ENCODE results near the gene NT5DC3. TPM values are rescaled to one million over a fixed set of nuclear protein-coding genes. Genes with fewer than 3 reads are reported as not detected.

Gene NT5DC3
- polyA plus RNA-seq, 3 donors, result 0.27 to 4.8 (median 0.93) TPM

DNA sequence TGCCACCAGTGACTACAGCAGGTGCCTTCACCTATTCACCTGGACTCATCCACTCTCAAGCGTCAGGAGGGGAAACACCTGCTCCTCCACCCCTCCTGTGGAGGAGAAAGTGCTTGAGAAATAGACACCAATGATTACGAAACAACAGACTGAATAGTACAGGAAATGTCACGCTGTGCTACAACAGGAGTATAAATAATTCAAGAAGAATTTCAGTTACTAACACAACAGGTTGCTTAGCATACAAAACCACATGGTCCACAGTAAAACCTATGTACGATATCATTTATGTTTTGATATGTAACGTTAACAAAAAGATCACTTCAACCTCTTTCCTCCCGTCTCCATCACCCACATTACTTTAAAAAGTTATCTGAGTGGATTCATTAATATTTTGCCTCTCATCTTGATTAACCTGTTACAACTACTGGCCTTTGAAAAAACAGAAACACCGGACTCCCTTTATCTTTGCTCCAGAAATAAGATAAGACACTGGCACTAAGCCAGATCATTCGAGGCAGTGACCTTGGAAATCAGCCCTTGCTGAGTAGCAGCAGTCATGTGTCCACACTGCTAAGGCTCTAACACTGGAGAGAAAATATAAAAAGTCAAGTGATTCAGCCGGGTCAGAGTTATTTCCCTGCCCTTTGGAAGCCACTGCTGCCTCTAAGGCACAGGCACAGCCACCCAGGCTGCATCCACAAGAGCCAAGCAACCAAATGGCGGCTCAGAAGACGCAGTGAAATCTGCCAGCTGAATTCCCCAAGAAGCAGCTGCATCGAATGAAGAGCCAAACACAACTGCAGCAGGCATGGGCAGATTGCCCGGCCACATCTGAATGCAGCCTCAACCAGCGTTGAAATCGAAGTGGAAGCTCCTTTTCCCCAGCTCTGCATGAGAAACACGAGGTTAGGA lies 40.9 kb downstream of the NT5DC3 start:
- H3K4me1 ChIP-seq (ENCODE audit: control insufficient read depth in 1 of 2, insufficient read depth in 2 of 2, low read length in 2 of 2), result peaks cover 34 to 48% of the 10 kb centered on the region in 2 donors
- peaks cover 12 to 20% of the 10 kb centered on the region in 2 donors for H3K36me3 Mint-ChIP-seq
- intact Hi-C loops (cut with micrococcal nuclease), result loop anchor here (5.0 kb wide), 2 partner anchors 32 to 42 kb away; partner anchors contain the start of gene NT5DC3 (in 1 of the 2)
- H3K9me3 Mint-ChIP-seq, result peaks cover 0 to 6% (median 3%) of the 10 kb centered on the region in 7 donors
- peak overlapping the region; percentile 43 to 70 for H3K4me3 Mint-ChIP-seq
- no peak overlapping the region for H3K9ac ChIP-seq (ENCODE audit: insufficient read depth, low read length, poor library complexity, severe bottlenecking)
- peak overlapping the region in 1 of 3 experiments; percentile 42 for H3K4me3 ChIP-seq (replicated peaks in 1 of 3; ENCODE audit: low read depth in 2 of 3, low read length in 3 of 3)
- no peaks in the 10 kb centered on the region for H4K20me1 ChIP-seq (ENCODE audit: insufficient read depth, low read length)
- peaks cover 6 to 15% of the 10 kb centered on the region in 2 donors for H3K36me3 ChIP-seq (replicated peaks in 1 of 2; ENCODE audit: control insufficient read depth in 1 of 2, insufficient read depth in 2 of 2, low read length in 2 of 2)
- peaks cover 51% of the 10 kb centered on the region for H3K4me1 Mint-ChIP-seq
- WGBS (ENCODE audit: insufficient coverage), result 40% methylated on average over 7 of the region's 16 CpGs
- peak overlapping the region; percentile 49 for H2AFZ ChIP-seq (ENCODE audit: insufficient read depth, low read depth, low read length, poor library complexity, severe bottlenecking)
- H3K27ac Mint-ChIP-seq, result peak overlapping the region; percentile 79 to 94 (median 88)
- DNase-seq, result peak; percentile 56 to 72 (median 65)
- TF ChIP-seq, protein P1, sequence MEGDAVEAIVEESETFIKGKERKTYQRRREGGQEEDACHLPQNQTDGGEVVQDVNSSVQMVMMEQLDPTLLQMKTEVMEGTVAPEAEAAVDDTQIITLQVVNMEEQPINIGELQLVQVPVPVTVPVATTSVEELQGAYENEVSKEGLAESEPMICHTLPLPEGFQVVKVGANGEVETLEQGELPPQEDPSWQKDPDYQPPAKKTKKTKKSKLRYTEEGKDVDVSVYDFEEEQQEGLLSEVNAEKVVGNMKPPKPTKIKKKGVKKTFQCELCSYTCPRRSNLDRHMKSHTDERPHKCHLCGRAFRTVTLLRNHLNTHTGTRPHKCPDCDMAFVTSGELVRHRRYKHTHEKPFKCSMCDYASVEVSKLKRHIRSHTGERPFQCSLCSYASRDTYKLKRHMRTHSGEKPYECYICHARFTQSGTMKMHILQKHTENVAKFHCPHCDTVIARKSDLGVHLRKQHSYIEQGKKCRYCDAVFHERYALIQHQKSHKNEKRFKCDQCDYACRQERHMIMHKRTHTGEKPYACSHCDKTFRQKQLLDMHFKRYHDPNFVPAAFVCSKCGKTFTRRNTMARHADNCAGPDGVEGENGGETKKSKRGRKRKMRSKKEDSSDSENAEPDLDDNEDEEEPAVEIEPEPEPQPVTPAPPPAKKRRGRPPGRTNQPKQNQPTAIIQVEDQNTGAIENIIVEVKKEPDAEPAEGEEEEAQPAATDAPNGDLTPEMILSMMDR (IDR thresholded peaks at IDR 0.05), result no peak
- peak overlapping the region; percentile 51 for H3K4me2 ChIP-seq (replicated peaks; ENCODE audit: extremely low read depth, low read length, poor library complexity, severe bottlenecking)
- H3K9me3 ChIP-seq (replicated peaks in 1 of 2; ENCODE audit: control insufficient read depth in 1 of 2, insufficient read depth in 1 of 2, low read length in 2 of 2), result no peaks in the 10 kb centered on the region
- H3K79me2 ChIP-seq (ENCODE audit: insufficient read depth, low read length), result no peaks in the 10 kb centered on the region
- peak overlapping the region; percentile 50 to 69 for H3K27ac ChIP-seq (ENCODE audit: low read depth in 1 of 2, low read length in 2 of 2)
- H3K27me3 Mint-ChIP-seq (ENCODE audit: low read depth in 3 of 3), result peaks cover 0 to 3% (median 2%) of the 10 kb centered on the region in 3 donors
- H3K27me3 ChIP-seq (ENCODE audit: control insufficient read depth in 2 of 2, insufficient read depth in 2 of 2, low read length in 2 of 2), result no peaks in the 10 kb centered on the region

DNA sequence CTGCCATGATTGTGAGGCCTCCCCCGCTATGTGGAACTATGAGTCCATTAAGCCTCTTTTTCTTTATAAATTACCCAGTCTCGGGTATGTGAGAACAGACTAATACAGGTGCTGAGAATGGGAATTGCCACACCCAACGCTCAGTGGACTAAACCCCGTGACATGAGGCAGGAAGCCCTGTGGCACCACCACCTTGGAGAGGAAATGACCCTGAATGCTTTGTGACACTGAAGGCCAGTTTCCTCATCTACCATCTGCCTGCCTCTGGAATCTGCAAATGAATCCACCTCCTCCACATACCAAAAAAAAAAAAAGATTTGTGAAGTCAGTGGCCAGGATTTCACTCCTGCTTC lies 41.6 kb downstream of the NT5DC3 start:
- Histone ChIP-seq H3K79me2 (ENCODE audit: insufficient read depth, low read length) (no peaks in the 10 kb centered on the region), H3K36me3 (replicated peaks in 1 of 2; ENCODE audit: control insufficient read depth in 1 of 2, insufficient read depth in 2 of 2, low read length in 2 of 2) (peaks cover 6 to 21% of the 10 kb centered on the region in 2 donors), H4K20me1 (ENCODE audit: insufficient read depth, low read length) (no peaks in the 10 kb centered on the region), H3K9ac (ENCODE audit: insufficient read depth, low read length, poor library complexity, severe bottlenecking) (no peak overlapping the region), H3K27ac (ENCODE audit: low read depth in 1 of 2, low read length in 2 of 2) (peak overlapping the region; percentile 50 to 69), H3K4me3 (replicated peaks in 1 of 3; ENCODE audit: low read depth in 2 of 3, low read length in 3 of 3) (peak overlapping the region in 1 of 3 experiments; percentile 42), H3K9me3 (replicated peaks in 1 of 2; ENCODE audit: control insufficient read depth in 1 of 2, insufficient read depth in 1 of 2, low read length in 2 of 2) (no peaks in the 10 kb centered on the region), H2AFZ (ENCODE audit: insufficient read depth, low read depth, low read length, poor library complexity, severe bottlenecking) (no peak overlapping the region), H3K4me2 (replicated peaks; ENCODE audit: extremely low read depth, low read length, poor library complexity, severe bottlenecking) (peak overlapping the region; percentile 51), H3K4me1 (ENCODE audit: control insufficient read depth in 1 of 2, insufficient read depth in 2 of 2, low read length in 2 of 2) (peaks cover 28 to 42% of the 10 kb centered on the region in 2 donors), H3K27me3 (ENCODE audit: control insufficient read depth in 2 of 2, insufficient read depth in 2 of 2, low read length in 2 of 2) (no peaks in the 10 kb centered on the region)
- peak; percentile 51 to 70 (median 61) for DNase-seq
- Mint-ChIP-seq H3K27me3 (ENCODE audit: low read depth in 3 of 3) (peaks cover 0 to 3% (median 2%) of the 10 kb centered on the region in 3 donors), H3K4me1 (peaks cover 46% of the 10 kb centered on the region), H3K36me3 (peaks cover 12 to 23% of the 10 kb centered on the region in 2 donors), H3K9me3 (peaks cover 0 to 6% (median 3%) of the 10 kb centered on the region in 7 donors), H3K27ac (peak overlapping the region; percentile 79 to 94 (median 88)), H3K4me3 (peak overlapping the region in 1 of 2 donors; percentile 70)
- TF ChIP-seq, protein P1 (IDR thresholded peaks at IDR 0.05), result no peak
- intact Hi-C loops (cut with micrococcal nuclease), result loop anchor here in 1 of 2 donors (5.0 kb wide), 1 partner anchor 33 kb away; no protein-coding TSS in a partner anchor
- 0% methylated on average over 1 of the region's 4 CpGs for WGBS (ENCODE audit: insufficient coverage)
